DND-41 (cell line): ENCODE measurements around the gene CHN2.

Experiments
- ATAC-seq: fragments of 200-7000 bp; cut with Tn5 transposase; 3 replicates; pipeline ENCODE4 v1.9.1; 2021; ENCODE audit warnings: low read depth; ENCODE audit not compliant: insufficient read depth
- DNase-seq: peaks from one replicate; pipeline ENCODE4 v3.0.0-alpha.2; 2020
- H2AFZ ChIP-seq: 2 replicates; pipeline ENCODE4 v1.6.0; 2012; ENCODE audit warnings: low read depth, low read length
- H3K27ac ChIP-seq: 2 replicates; pipeline ENCODE4 v1.5.1; 2012; ENCODE audit warnings: low read length, inconsistent platforms
- H3K27me3 ChIP-seq: fragments of 200-600 bp; sonication (generic); 2 replicates; pipeline ENCODE4 v1.6.0; 2012; ENCODE audit warnings: low read length, mild to moderate bottlenecking, inconsistent platforms; ENCODE audit not compliant: insufficient read depth, poor library complexity
- H3K36me3 ChIP-seq: 2 replicates; pipeline ENCODE4 v1.5.1; 2012; ENCODE audit warnings: low read length, inconsistent platforms; ENCODE audit not compliant: insufficient read depth
- H3K4me1 ChIP-seq: 2 replicates; pipeline ENCODE4 v1.5.1; 2012; ENCODE audit warnings: mild to moderate bottlenecking, low read length; ENCODE audit not compliant: insufficient read depth
- H3K4me2 ChIP-seq: 2 replicates; pipeline ENCODE4 v1.6.0; 2012; ENCODE audit warnings: mild to moderate bottlenecking, moderate library complexity, low read length, inconsistent platforms; ENCODE audit not compliant: insufficient read depth
- H3K4me3 ChIP-seq, 2 experiments: fragments of 200-600 bp in 1 of 2; shearing (Covaris generic) in 1 of 2; 2 replicates each; pipeline ENCODE4 v1.5.1; 2012 to 2016; ENCODE audit warnings: inconsistent platforms in 2 of 2, low read length in 2 of 2, mild to moderate bottlenecking in 2 of 2, low read depth in 1 of 2, moderate library complexity in 1 of 2
- H3K79me2 ChIP-seq: 2 replicates; pipeline ENCODE4 v1.6.0; 2012; ENCODE audit warnings: low read length, inconsistent platforms; ENCODE audit not compliant: insufficient read depth
- H3K9ac ChIP-seq: 2 replicates; pipeline ENCODE4 v1.6.0; 2012; ENCODE audit warnings: low read depth, mild to moderate bottlenecking, inconsistent platforms, low read length, moderate library complexity
- H3K9me3 ChIP-seq: 2 replicates; pipeline ENCODE4 v1.5.1; 2012; ENCODE audit warnings: low read length, moderate library complexity, mild to moderate bottlenecking, inconsistent platforms; ENCODE audit not compliant: insufficient read depth, severe bottlenecking
- H4K20me1 ChIP-seq: 2 replicates; pipeline ENCODE4 v1.6.0; 2012; ENCODE audit warnings: low read length; ENCODE audit not compliant: insufficient read depth
- EZH2 ChIP-seq: IDR thresholded peaks from 3 replicates; pipeline ENCODE4 v1.6.1; 2012; ENCODE audit warnings: borderline replicate concordance, low read depth, mild to moderate bottlenecking, moderate library complexity, low read length, inconsistent platforms; ENCODE audit not compliant: severe bottlenecking
- TF ChIP-seq, protein P1 (sequence below): IDR thresholded peaks from 2 replicates; pipeline ENCODE4 v1.5.1; 2012; ENCODE audit warnings: borderline replicate concordance, low read length, moderate library complexity, mild to moderate bottlenecking; ENCODE audit not compliant: poor library complexity, severe bottlenecking; ENCODE audit errors: extremely low read depth

The CHN2 gene

GRCh38 chr7:29289156-29290021 lies 94.8 kb downstream of the CHN2 start:
- Histone ChIP-seq H2AFZ (no peak overlapping the region), H3K4me3 (no peak overlapping the region), H4K20me1 (0 out of 2 replicates have a peak, but pooled peaks cover 3% of the 10 kb centered on the region), H3K79me2 (no peaks in the 10 kb centered on the region), H3K4me1 (peaks cover 18% of the 10 kb centered on the region), H3K9me3 (no peaks in the 10 kb centered on the region), H3K27ac (no peak overlapping the region), H3K36me3 (no peaks in the 10 kb centered on the region), H3K27me3 (no peaks in the 10 kb centered on the region), H3K4me2 (no peak overlapping the region), H3K9ac (no peak overlapping the region)
- ATAC-seq (no peak), DNase-seq (no peak)
- TF ChIP-seq, protein P1, sequence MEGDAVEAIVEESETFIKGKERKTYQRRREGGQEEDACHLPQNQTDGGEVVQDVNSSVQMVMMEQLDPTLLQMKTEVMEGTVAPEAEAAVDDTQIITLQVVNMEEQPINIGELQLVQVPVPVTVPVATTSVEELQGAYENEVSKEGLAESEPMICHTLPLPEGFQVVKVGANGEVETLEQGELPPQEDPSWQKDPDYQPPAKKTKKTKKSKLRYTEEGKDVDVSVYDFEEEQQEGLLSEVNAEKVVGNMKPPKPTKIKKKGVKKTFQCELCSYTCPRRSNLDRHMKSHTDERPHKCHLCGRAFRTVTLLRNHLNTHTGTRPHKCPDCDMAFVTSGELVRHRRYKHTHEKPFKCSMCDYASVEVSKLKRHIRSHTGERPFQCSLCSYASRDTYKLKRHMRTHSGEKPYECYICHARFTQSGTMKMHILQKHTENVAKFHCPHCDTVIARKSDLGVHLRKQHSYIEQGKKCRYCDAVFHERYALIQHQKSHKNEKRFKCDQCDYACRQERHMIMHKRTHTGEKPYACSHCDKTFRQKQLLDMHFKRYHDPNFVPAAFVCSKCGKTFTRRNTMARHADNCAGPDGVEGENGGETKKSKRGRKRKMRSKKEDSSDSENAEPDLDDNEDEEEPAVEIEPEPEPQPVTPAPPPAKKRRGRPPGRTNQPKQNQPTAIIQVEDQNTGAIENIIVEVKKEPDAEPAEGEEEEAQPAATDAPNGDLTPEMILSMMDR = no peak
- no peak for TF ChIP-seq EZH2

- no peaks in the 10 kb centered on the region for H3K79me2 ChIP-seq
- no peak overlapping the region for H3K9ac ChIP-seq
- no peaks in the 10 kb centered on the region for H3K27me3 ChIP-seq
- H3K9me3 ChIP-seq = no peaks in the 10 kb centered on the region
- no peaks in the 10 kb centered on the region for H4K20me1 ChIP-seq
- TF ChIP-seq EZH2 = no peak
- TF ChIP-seq, protein P1 = no peak
- no peak overlapping the region for H3K4me3 ChIP-seq
- no peak for ATAC-seq
- H2AFZ ChIP-seq = no peak overlapping the region
- H3K27ac ChIP-seq = no peak overlapping the region
- H3K4me1 ChIP-seq = 0 out of 2 replicates have a peak, but pooled peaks cover 3% of the 10 kb centered on the region
- DNase-seq = no peak
- no peak overlapping the region for H3K4me2 ChIP-seq
- H3K36me3 ChIP-seq = no peaks in the 10 kb centered on the region
Measured at GRCh38 chr7:29290829-29291228, 96.3 kb downstream of the CHN2 start.

DNA sequence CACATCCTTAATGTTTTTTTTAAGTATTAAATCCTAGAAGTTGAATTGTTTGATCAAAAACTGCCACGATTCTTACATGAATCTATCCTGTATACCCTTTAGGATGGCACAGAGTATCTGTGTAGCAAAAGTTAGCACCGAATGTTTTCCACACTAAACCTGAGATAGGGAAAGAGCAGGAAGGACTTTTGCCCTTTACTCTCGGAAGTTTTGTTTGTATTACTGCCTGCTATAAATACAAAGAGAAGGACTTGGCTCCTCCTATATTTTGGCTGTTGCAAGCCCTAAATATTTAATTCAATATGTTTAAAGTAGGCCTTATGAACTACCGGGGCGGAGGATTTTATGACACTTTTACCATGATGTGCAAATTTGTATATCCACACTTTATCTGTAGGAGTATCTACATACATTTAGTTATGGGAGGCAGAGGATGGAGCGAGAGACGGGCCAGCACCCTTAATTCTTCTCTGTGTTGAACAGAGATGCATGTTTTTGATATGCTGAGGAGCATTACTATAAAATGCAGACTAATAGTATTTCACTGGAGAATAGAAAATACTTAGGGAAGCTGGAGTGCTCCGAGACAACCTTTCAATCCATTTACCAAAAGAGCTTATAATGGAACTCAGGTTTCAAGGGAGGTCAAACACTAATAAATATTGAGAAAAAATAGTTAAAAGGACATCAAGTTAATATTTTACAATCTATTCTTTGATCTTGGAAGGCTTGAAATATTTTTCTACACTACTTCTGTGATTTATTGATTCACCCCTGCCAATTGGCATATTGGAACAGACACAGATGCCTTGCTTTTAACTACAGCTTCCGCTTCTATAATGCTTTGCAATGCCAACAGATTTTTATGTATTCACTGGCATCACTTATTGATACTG lies 97.4 kb downstream of the CHN2 start:
- Histone ChIP-seq H3K27me3 (no peaks in the 10 kb centered on the region), H3K4me3 (no peak overlapping the region), H4K20me1 (no peaks in the 10 kb centered on the region), H3K79me2 (no peaks in the 10 kb centered on the region), H3K36me3 (no peaks in the 10 kb centered on the region), H3K27ac (no peak overlapping the region), H2AFZ (no peak overlapping the region), H3K4me1 (0 out of 2 replicates have a peak, but pooled peaks cover 3% of the 10 kb centered on the region), H3K9me3 (no peaks in the 10 kb centered on the region), H3K4me2 (no peak overlapping the region), H3K9ac (no peak overlapping the region)
- ATAC-seq (no peak), DNase-seq (no peak)
- TF ChIP-seq, protein P1 = no peak
- no peak for TF ChIP-seq EZH2
